K562 (cell line): ENCODE data around the gene DDR1. TPM values are rescaled to one million over a fixed set of nuclear protein-coding genes. Genes with fewer than 3 reads are reported as not detected.

Source experiments
- MGA ChIP-seq: fragments of 450-650 bp; IDR thresholded peaks from 2 replicates; pipeline ENCODE4 v1.6.1; 2016; ENCODE audit warnings: mild to moderate bottlenecking, moderate library complexity
- OTX1 ChIP-seq: fragments of 450-650 bp; formaldehyde crosslinking; IDR thresholded peaks from 2 replicates; pipeline ENCODE4 v1.4.0; 2022; ENCODE audit warnings: mild to moderate bottlenecking
- RBBP5 ChIP-seq: fragments of 200-600 bp; sonication (generic); IDR thresholded peaks from 2 replicates; pipeline ENCODE4 v1.6.1; 2012; ENCODE audit warnings: borderline replicate concordance, mild to moderate bottlenecking, low read length, control low read depth, inconsistent platforms; ENCODE audit not compliant: insufficient read depth, poor library complexity, severe bottlenecking
- TFAM ChIP-seq: fragments of 250-450 bp; sonication (Bioruptor Pico); conservative IDR thresholded peaks from 2 replicates; pipeline ENCODE4 v1.5.0; 2021; ENCODE audit warnings: mild to moderate bottlenecking, moderate library complexity
- ZZZ3 ChIP-seq: fragments of 450-650 bp; IDR thresholded peaks from 2 replicates; pipeline ENCODE4 v1.6.1; 2016; ENCODE audit warnings: antibody characterized with exemption, mild to moderate bottlenecking, moderate library complexity
- polyA plus RNA-seq, 8 experiments: library from polyadenylated mRNA; depleted of rRNA in 4 of 8; stranded (reverse) in 5 of 8; unstranded in 3 of 8; fragments of >200 nt; fragmentation: Nextera tagmentation in 2 of 8; fragmentation: Illumina TruSeq in 1 of 8; extraction: Ambion mirVana in 2 of 8; extraction: Trizol in 1 of 8; gene quantifications; 2 replicates each; pipeline versions ENCODE4 v1.2.1 to v1.2.3, GENCODE V29; 2011 to 2014; ENCODE audit warnings: inconsistent platforms in 1 of 8, missing spikeins in 1 of 8
- total RNA-seq, 7 experiments: library from RNA; depleted of rRNA in 6 of 7; stranded (reverse); fragments of >200 nt in 6 of 7; fragmentation: Illumina TruSeq in 2 of 7; extraction: Trizol in 2 of 7; gene quantifications; 2 replicates each; pipeline versions ENCODE4 v1.2.1 to v1.2.3, GENCODE V29; 2011 to 2021; ENCODE audit warnings: low replicate concordance in 1 of 7

DDR1 gene
- total and polyA plus RNA-seq, 9 of the 15 experiments (the other 6 are each of a cell fraction or from before 2014, with no cell fraction given), result 1.4 to 44.6 (median 12.2) TPM

- TF ChIP-seq RBBP5 (no peak), MGA (no peak), OTX1 (no peak), TFAM (CRISPR knock-in tag) (no peak), ZZZ3 (no peak)
These were observed 46.4 kb upstream of the DDR1 start (continued) for GRCh38 chr6:30837870-30838269.
